Activated gamma-delta T cell treated with Interleukin-2 at 50 U/mL for 16 hours (primary cell): ENCODE measurements around the gene TMEM150B.

Source experiments
- DNase-seq: peaks from one replicate; pipeline ENCODE4 v3.0.0-alpha.2; 2020

The TMEM150B gene

GRCh38 chr19:55275851-55276719 lies 49.1 kb downstream of the TMEM150B start:
- no peak for DNase-seq

GRCh38 chr19:55273978-55274707 lies 51.0 kb downstream of the TMEM150B start:
- DNase-seq: no peak

DNA sequence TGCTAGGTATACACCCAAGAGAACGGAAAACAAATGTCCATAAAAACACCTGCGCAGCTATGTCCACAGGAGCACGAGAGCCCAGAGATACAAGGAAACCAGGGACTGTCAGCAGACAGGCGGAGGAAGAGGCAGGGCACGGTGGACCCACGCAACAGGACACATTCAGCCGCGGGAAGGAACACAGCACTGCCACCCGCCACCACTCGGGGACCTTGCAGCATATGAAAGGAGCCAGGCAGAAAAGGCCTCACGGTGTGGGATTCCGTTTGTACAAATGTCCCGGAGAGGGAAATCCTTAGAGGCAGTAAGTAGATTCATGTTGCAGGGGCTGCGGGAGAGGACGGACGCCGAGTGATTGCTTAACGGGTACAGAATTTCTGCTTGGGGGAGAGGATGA lies 53.0 kb downstream of the TMEM150B start:
- no peak for DNase-seq

DNA sequence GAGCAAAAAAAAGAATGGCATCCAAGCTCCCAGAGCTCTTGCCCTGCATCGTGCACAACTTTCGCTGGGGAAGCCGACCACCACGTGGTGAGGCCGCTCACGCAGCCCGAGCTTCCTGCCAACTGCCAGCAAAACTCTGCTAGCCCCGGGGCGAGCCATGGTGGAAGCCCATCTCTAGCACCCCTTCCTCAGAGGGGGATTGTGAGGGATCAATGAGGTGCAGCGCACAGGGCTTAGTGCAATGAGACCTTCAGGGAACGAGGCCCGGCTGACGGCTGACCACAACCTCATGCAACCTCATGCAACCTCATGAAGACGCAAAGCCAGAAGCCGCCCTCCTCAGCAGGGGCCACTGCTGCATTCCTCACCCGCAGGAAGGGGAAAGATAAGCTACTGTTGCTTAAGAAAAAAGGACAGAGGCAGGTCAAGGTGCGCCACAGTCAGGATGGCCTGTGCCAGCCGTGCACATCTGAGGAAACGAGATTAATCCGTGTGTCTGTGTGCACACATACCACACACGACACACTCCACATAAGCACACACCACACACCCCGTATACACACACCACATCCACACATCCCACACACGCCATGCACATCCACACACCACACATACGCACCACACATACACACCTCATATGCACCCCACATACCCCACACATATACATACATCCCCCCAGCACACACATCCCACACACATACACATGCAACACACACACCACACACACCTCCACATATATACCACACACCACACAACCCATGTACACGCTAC lies 54.8 kb downstream of the TMEM150B start:
- DNase-seq: no peak

- no peak for DNase-seq
Observed at GRCh38 chr19:55269299-55269698, 55.8 kb downstream of the TMEM150B start.

- no peak for DNase-seq
Observed at GRCh38 chr19:55266840-55267239, 58.3 kb downstream of the TMEM150B start.

- no peak for DNase-seq
Observed at GRCh38 chr19:55266404-55266803, 58.7 kb downstream of the TMEM150B start.

GRCh38 chr19:55265723-55266386 lies 59.3 kb downstream of the TMEM150B start:
- DNase-seq: no peak

DNA sequence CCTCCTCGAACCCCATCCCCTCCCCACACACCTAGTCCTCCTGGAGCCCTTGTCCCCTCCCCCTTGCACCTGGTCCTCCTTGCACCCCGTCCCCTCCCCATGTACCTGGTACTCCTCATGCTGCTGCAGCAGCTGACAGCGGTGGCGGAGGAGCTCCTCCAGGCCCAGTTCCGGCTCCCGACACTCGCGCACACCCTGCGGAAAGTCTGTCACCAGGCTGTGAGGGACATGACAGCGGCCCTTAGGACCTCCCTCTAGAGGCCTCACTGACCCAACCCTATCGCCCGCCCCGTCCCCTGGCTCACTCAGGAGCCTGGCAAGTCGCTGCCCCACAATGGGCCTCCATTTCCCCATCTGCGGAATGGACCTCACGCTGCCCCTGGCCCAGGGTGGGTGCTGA lies 60.0 kb downstream of the TMEM150B start:
- DNase-seq: no peak

DNA sequence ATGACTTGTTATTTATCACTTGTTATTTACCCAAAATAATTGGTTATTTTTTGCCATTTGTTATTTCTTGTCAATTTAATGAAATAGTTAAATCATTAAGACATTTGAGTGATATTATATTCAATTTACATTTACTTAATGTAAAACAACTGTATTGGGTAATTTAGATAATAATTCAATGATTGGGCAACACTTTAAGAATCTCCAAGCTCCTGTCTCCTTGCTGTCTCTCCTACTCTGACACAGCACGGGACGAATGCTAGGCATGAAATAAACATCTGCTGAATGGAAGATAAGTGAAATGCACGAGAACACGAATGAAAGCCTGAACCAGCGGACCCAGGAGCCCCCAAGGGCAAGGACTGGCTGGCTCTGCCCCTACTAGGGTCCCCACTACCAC lies 60.6 kb downstream of the TMEM150B start:
- DNase-seq: no peak
